ENCODE measurements around the gene FRMD6. TPM values are rescaled to one million over a fixed set of nuclear protein-coding genes. Genes with fewer than 3 reads are reported as not detected.

Gene FRMD6
- total and polyA plus RNA-seq, 10 of the 15 experiments (the other 5 are each of a cell fraction or from before 2014, with no cell fraction given): 0.86 to 7.8 (median 3.3) TPM

DNA sequence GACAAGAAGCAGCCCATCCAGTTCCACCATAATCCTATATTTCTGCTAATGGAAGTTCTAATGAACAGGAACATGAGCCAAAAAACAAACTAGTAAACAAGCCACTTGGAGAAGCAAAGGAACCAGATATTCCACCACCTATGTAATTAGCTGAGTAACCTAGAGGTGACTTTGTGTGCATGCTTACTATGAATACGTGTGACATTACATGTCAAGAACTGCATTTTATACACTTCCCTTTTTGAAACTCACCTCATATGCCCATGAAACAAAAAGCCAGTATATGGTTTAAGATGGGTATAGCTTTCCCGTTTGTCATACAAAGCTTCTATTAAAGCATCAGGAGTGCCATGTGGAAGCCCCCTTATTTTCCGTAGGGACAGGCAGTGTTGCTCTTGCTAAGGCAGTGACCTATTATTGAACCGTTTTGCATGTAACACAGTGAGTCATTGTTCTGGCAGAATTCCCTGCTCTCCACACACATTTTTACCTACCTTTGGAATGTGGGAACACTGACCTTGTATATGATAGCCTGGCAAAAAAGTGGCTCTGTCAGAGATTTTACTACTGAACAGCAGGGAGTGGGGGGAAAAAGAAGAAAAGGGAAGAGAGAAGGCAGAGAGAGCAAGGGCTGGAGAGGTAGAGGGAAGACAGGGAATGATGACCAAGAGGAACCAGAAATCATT is 34.8 kb upstream of the FRMD6 start:
- Histone ChIP-seq H3K4me1 (ENCODE audit: control insufficient read depth, insufficient read depth, low read length) (peaks cover 10% of the 10 kb centered on the region; the same call in 1 of the 2 replicates), H3K4me2 (ENCODE audit: control insufficient read depth, insufficient read depth) (no peak overlapping the region), H3K27me3 (replicated peaks in 1 of 2; ENCODE audit: control insufficient read depth in 2 of 2, insufficient read depth in 2 of 2, low read length in 1 of 2) (no peaks in the 10 kb centered on the region; a peak in 1 of 4 replicates), H3K36me3 (ENCODE audit: control insufficient read depth in 2 of 2, insufficient read depth in 2 of 2, low read length in 1 of 2) (no peaks in the 10 kb centered on the region), H4K20me1 (ENCODE audit: control insufficient read depth, insufficient read depth) (no peaks in the 10 kb centered on the region), H3K9me3 (replicated peaks; ENCODE audit: control insufficient read depth, insufficient read depth, low read length) (no peaks in the 10 kb centered on the region), H3K4me3 (no peak overlapping the region), H2AFZ (ENCODE audit: control insufficient read depth, low read depth, low read length) (no peak overlapping the region), H3K79me2 (ENCODE audit: control insufficient read depth, insufficient read depth, low read length) (no peaks in the 10 kb centered on the region), H3K9ac (ENCODE audit: control insufficient read depth, insufficient read depth, low read length) (no peak overlapping the region), H3K27ac (ENCODE audit: control insufficient read depth, insufficient read depth) (no peak overlapping the region)
- WGBS (ENCODE audit: insufficient coverage, insufficient replicate concordance, low lambda C conversion rate, missing lambda C conversion rate): 15% methylated on average over 4 of the region's 4 CpGs
- in situ Hi-C loops (cut with MboI): no loop called here
- TF ChIP-seq, protein P1, sequence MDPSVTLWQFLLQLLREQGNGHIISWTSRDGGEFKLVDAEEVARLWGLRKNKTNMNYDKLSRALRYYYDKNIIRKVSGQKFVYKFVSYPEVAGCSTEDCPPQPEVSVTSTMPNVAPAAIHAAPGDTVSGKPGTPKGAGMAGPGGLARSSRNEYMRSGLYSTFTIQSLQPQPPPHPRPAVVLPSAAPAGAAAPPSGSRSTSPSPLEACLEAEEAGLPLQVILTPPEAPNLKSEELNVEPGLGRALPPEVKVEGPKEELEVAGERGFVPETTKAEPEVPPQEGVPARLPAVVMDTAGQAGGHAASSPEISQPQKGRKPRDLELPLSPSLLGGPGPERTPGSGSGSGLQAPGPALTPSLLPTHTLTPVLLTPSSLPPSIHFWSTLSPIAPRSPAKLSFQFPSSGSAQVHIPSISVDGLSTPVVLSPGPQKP (IDR thresholded peaks at IDR 0.05; ENCODE audit: low read depth, low read length): no peak
- TF ChIP-seq SPI1 (IDR thresholded peaks at IDR 0.05; ENCODE audit: borderline replicate concordance, insufficient read depth, low read depth, low read length): peak; percentile 64; the same call in 1 of the 2 replicates
- ATAC-seq: peak; percentile 17; the same call in 1 of the 3 replicates
- ChIA-PET CTCF (no interaction called here), SMC1A (ENCODE audit: uncharacterized antibody, unreplicated experiment) (interaction anchor here (0.6 to 1.0 kb wide), 2 partner anchors 9 to 159 kb away, joined by 3 read pairs; no protein-coding TSS in a partner anchor), POLR2A (no interaction called here), RAD21 (ENCODE audit: unreplicated experiment) (no interaction called here)
- intact Hi-C loops (cut with micrococcal nuclease; ENCODE audit: unreplicated experiment): no loop called here
- DNase-seq (ENCODE audit: low read depth, low spot score): no peak
- FAIRE-seq: no peak
- no TSS peak for BruUV-seq (replicated peaks)

DNA sequence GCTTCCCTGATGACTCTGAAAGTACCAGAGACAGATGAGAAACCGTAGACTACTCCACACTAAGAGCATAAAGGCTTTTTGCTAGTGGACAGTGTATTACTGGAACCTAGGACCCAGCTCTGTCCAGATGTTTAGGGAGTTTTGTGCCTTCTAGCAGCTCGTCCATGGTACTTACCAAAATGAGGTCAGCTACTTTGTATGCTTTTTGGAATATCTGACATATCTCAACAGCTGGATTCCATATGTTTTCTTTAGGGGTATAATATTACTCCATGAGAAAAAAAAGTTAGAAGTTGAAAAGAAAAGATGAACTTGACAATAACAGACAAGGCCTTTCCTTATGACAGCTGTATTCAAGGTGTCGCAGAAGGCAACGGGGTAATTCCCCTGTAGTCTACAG is 32.1 kb upstream of the FRMD6 start:
- Histone ChIP-seq H3K9me3 (replicated peaks; ENCODE audit: control insufficient read depth, insufficient read depth, low read length) (no peaks in the 10 kb centered on the region), H3K4me2 (ENCODE audit: control insufficient read depth, insufficient read depth) (no peak overlapping the region), H3K27ac (ENCODE audit: control insufficient read depth, insufficient read depth) (no peak overlapping the region), H2AFZ (ENCODE audit: control insufficient read depth, low read depth, low read length) (no peak overlapping the region), H3K4me1 (ENCODE audit: control insufficient read depth, insufficient read depth, low read length) (peaks cover 14% of the 10 kb centered on the region; the same call in 1 of the 2 replicates), H4K20me1 (ENCODE audit: control insufficient read depth, insufficient read depth) (no peaks in the 10 kb centered on the region), H3K79me2 (ENCODE audit: control insufficient read depth, insufficient read depth, low read length) (no peaks in the 10 kb centered on the region), H3K36me3 (ENCODE audit: control insufficient read depth in 2 of 2, insufficient read depth in 2 of 2, low read length in 1 of 2) (no peaks in the 10 kb centered on the region), H3K9ac (ENCODE audit: control insufficient read depth, insufficient read depth, low read length) (no peak overlapping the region), H3K27me3 (replicated peaks in 1 of 2; ENCODE audit: control insufficient read depth in 2 of 2, insufficient read depth in 2 of 2, low read length in 1 of 2) (no peaks in the 10 kb centered on the region), H3K4me3 (no peak overlapping the region)
- no peak for ATAC-seq
- FAIRE-seq: no peak
- POLR2A ChIA-PET: no interaction called here
- TF ChIP-seq KDM1A (IDR thresholded peaks at IDR 0.05; ENCODE audit: borderline replicate concordance) (no peak), RBBP5 (conservative IDR thresholded peaks at IDR 0.05) (no peak), ESRRA (IDR thresholded peaks at IDR 0.05; ENCODE audit: low read length) (no peak), CHD1 (IDR thresholded peaks at IDR 0.05; ENCODE audit: low read depth, low read length) (no peak), EGR1 (IDR thresholded peaks at IDR 0.05; ENCODE audit: borderline replicate concordance in 1 of 2, low read depth in 2 of 2, low read length in 2 of 2) (no peak), MEF2B (IDR thresholded peaks at IDR 0.05; ENCODE audit: partially characterized antibody, poor library complexity, severe bottlenecking) (no peak), ASH2L (IDR thresholded peaks at IDR 0.05; ENCODE audit: borderline replicate concordance, low read depth) (no peak), NRF1 (conservative IDR thresholded peaks at IDR 0.05; ENCODE audit: low read depth, low read length) (no peak), CREM (IDR thresholded peaks at IDR 0.05; ENCODE audit: low read depth) (no peak)
- TF ChIP-seq, protein P2, sequence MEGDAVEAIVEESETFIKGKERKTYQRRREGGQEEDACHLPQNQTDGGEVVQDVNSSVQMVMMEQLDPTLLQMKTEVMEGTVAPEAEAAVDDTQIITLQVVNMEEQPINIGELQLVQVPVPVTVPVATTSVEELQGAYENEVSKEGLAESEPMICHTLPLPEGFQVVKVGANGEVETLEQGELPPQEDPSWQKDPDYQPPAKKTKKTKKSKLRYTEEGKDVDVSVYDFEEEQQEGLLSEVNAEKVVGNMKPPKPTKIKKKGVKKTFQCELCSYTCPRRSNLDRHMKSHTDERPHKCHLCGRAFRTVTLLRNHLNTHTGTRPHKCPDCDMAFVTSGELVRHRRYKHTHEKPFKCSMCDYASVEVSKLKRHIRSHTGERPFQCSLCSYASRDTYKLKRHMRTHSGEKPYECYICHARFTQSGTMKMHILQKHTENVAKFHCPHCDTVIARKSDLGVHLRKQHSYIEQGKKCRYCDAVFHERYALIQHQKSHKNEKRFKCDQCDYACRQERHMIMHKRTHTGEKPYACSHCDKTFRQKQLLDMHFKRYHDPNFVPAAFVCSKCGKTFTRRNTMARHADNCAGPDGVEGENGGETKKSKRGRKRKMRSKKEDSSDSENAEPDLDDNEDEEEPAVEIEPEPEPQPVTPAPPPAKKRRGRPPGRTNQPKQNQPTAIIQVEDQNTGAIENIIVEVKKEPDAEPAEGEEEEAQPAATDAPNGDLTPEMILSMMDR (IDR thresholded peaks at IDR 0.05 in 2 of 3, conservative IDR thresholded peaks at IDR 0.05 in 1 of 3; ENCODE audit: control insufficient read depth in 2 of 3, extremely low read depth in 1 of 3, insufficient read depth in 1 of 3, low read depth in 3 of 3, low read length in 3 of 3): no peak
- BruUV-seq (replicated peaks): no TSS peak
- SMC1A ChIA-PET (ENCODE audit: uncharacterized antibody, unreplicated experiment): interaction anchor here (0.6 kb wide), 1 partner anchor 1686 kb away, joined by 4 read pairs; no protein-coding TSS in a partner anchor
- intact Hi-C loops (cut with micrococcal nuclease; ENCODE audit: unreplicated experiment) (no loop called here), in situ Hi-C loops (cut with MboI) (no loop called here)
- RAD21 ChIA-PET (ENCODE audit: unreplicated experiment): interaction anchor here (0.5 kb wide), 1 partner anchor 159 kb away, joined by 3 read pairs; no protein-coding TSS in a partner anchor
- CTCF ChIA-PET: no interaction called here
- 50% methylated on average over 4 of the region's 4 CpGs for WGBS (ENCODE audit: insufficient coverage, insufficient replicate concordance, low lambda C conversion rate, missing lambda C conversion rate)
- DNase-seq (ENCODE audit: low read depth, low spot score): no peak
